ENCODE results near the gene PRSS50.
"Not testable (repeated sequence)": the region's sequence is repeated elsewhere in the genome, so short reads cannot be mapped to it uniquely, and the experiment has no call there.

PRSS50 gene

GRCh38 chr3:46717447-46718231, at the start of gene PRSS50:
PRSS50 (minus strand) TSS chr3:46717869; CDS start chr3:46717824, 45 bp downstream.
- peak; percentile 54 for DNase-seq

- no peak for DNase-seq
Observed at GRCh38 chr3:46764206-46764605, 46.5 kb upstream of the PRSS50 start.

- DNase-seq, result no peak
Observed at GRCh38 chr3:46763178-46763577, 45.5 kb upstream of the PRSS50 start.

GRCh38 chr3:46759239-46760167, 41.8 kb upstream of the PRSS50 start:
- no peak for DNase-seq

- no peak for DNase-seq
Observed at GRCh38 chr3:46756642-46757041, 39.0 kb upstream of the PRSS50 start.

- no peak for DNase-seq
Observed at GRCh38 chr3:46755646-46756045, 38.0 kb upstream of the PRSS50 start.

- DNase-seq, result peak; percentile 36
Observed at GRCh38 chr3:46753127-46753526, 35.5 kb upstream of the PRSS50 start.

- DNase-seq, result no peak
Observed at GRCh38 chr3:46750555-46751038, 32.9 kb upstream of the PRSS50 start.

GRCh38 chr3:46749129-46749528, 31.5 kb upstream of the PRSS50 start:
- no peak for DNase-seq

- no peak for DNase-seq
Observed at GRCh38 chr3:46748170-46748569, 30.5 kb upstream of the PRSS50 start.

- DNase-seq, result no peak
Observed at GRCh38 chr3:46746711-46747110, 29.0 kb upstream of the PRSS50 start.

- no peak for DNase-seq
Observed at GRCh38 chr3:46742992-46743585, 25.4 kb upstream of the PRSS50 start.

- not testable (repeated sequence) for DNase-seq
Observed at GRCh38 chr3:46739565-46739964, 21.9 kb upstream of the PRSS50 start.

GRCh38 chr3:46737329-46737731, 19.7 kb upstream of the PRSS50 start:
- DNase-seq, result no peak

GRCh38 chr3:46736006-46736872, 18.6 kb upstream of the PRSS50 start:
- DNase-seq, result no peak

- DNase-seq, result no peak
Observed at GRCh38 chr3:46734773-46735172, 17.1 kb upstream of the PRSS50 start.

GRCh38 chr3:46733026-46733800, 15.5 kb upstream of the PRSS50 start:
- DNase-seq, result no peak

- no peak for DNase-seq
Observed at GRCh38 chr3:46731795-46732194, 14.1 kb upstream of the PRSS50 start.

- no peak for DNase-seq
Observed at GRCh38 chr3:46730819-46731218, 13.2 kb upstream of the PRSS50 start.

- no peak for DNase-seq
Observed at GRCh38 chr3:46729038-46729437, 11.4 kb upstream of the PRSS50 start.

- no peak for DNase-seq
Observed at GRCh38 chr3:46725621-46726314, 8.1 kb upstream of the PRSS50 start.
